K562 (cell line): ENCODE measurements around the gene MEIS1. TPM values are rescaled to one million over a fixed set of nuclear protein-coding genes. Genes with fewer than 3 reads are reported as not detected.
A peak's percentile ranks its signal among the peaks of the same experiment; 100 is the strongest.

Source experiments
- ATAC-seq: fragments of 200-7000 bp; cut with Tn5 transposase; 3 replicates; pipeline ENCODE4 v1.9.1; 2020; ENCODE audit warnings: moderate library complexity
- BruUV-seq: library from RNA; stranded (reverse); fragments of 400-500 nt; replicated peaks from 2 replicates; lab custom pipeline; 2021; lab: Mats Ljungman, UMichigan
- CTCF ChIA-PET: fragments of 300-600 bp; formaldehyde crosslinking; extraction: SDS; loops from one replicate; lab custom pipeline; 2021; ENCODE audit warnings: low intra/inter-chr PET ratio; lab: Yijun Ruan, JAX
- POLR2A ChIA-PET: fragments of 300-600, 350-650 bp; sonication (Branson Sonifier 250); formaldehyde crosslinking; extraction: SDS; loops from one replicate; lab custom pipeline; 2021; ENCODE audit warnings: antibody characterized with exemption, inconsistent platforms; lab: Yijun Ruan, JAX
- DNase-seq, 4 experiments: peaks; one replicate each; pipeline versions ENCODE4 v3.0.0 to v3.0.0-alpha.2; 2011 to 2018; ENCODE audit warnings: low spot score in 3 of 4, mixed read lengths in 3 of 4; ENCODE audit errors: extremely low read depth in 1 of 4
- FAIRE-seq: peaks from 2 replicates; lab custom pipeline; 2011; peaks lifted over from hg19 to GRCh38; lab: Jason Lieb, UNC
- H2AFZ ChIP-seq: 2 replicates; pipeline ENCODE4 v1.6.0; 2011; ENCODE audit warnings: low read depth, low read length, control low read depth, inconsistent platforms
- H3K27ac ChIP-seq: fragments of 200-600 bp; 3 replicates; pipeline ENCODE4 v1.8.0; 2011; ENCODE audit warnings: low read depth, mild to moderate bottlenecking, control low read depth, inconsistent platforms, low read length, moderate library complexity, mixed read lengths; ENCODE audit errors: extremely low read depth
- H3K27me3 ChIP-seq, 2 experiments: fragments of 300-600 bp in 1 of 2; 2 replicates in 1 of 2; 3 replicates in 1 of 2; pipeline versions ENCODE4 v1.6.0 to v1.8.0; 2011; ENCODE audit warnings: inconsistent platforms in 2 of 2, low read length in 2 of 2, mild to moderate bottlenecking in 1 of 2, mixed read lengths in 1 of 2, moderate library complexity in 1 of 2; ENCODE audit not compliant: control insufficient read depth in 2 of 2, insufficient read depth in 2 of 2
- H3K36me3 ChIP-seq: fragments of 300-600 bp; 3 replicates; pipeline ENCODE4 v1.8.0; 2011; ENCODE audit warnings: mild to moderate bottlenecking, low read length, inconsistent platforms; ENCODE audit not compliant: control insufficient read depth, insufficient read depth
- H3K4me1 ChIP-seq, 2 experiments: fragments of 200-600 bp in 1 of 2; replicated peaks in 1 of 2; 2 replicates in 1 of 2; 3 replicates in 1 of 2; pipeline versions ENCODE4 v1.5.1 to v1.8.0; 2011; ENCODE audit warnings: inconsistent platforms in 2 of 2, low read length in 2 of 2, mild to moderate bottlenecking in 1 of 2, mixed read lengths in 1 of 2, moderate library complexity in 1 of 2; ENCODE audit not compliant: control insufficient read depth in 2 of 2, insufficient read depth in 2 of 2
- H3K4me2 ChIP-seq: 2 replicates; pipeline ENCODE4 v1.6.1; 2011; ENCODE audit warnings: low read length, control low read depth, inconsistent platforms, mixed read lengths; ENCODE audit not compliant: insufficient read depth
- H3K4me3 ChIP-seq: fragments of 200-600 bp; sonication (generic), shearing (Covaris generic); 2 replicates; pipeline ENCODE4 v1.5.1; 2016; ENCODE audit warnings: control low read depth, inconsistent platforms
- H3K79me2 ChIP-seq: fragments of 200-600 bp; 3 replicates; pipeline ENCODE4 v1.8.0; 2011; ENCODE audit warnings: low read length, inconsistent platforms; ENCODE audit not compliant: control insufficient read depth, insufficient read depth
- H3K9ac ChIP-seq, 2 experiments: 2 replicates each; pipeline versions ENCODE4 v1.6.0 to v1.6.1; 2011; ENCODE audit warnings: low read depth in 2 of 2, low read length in 2 of 2, control low read depth in 1 of 2, inconsistent platforms in 1 of 2, mild to moderate bottlenecking in 1 of 2, mixed read lengths in 1 of 2; ENCODE audit not compliant: insufficient read depth in 1 of 2
- H3K9me1 ChIP-seq: one replicate; pipeline ENCODE4 v1.6.0; 2011; ENCODE audit warnings: inconsistent platforms, mild to moderate bottlenecking, low read length, moderate library complexity; ENCODE audit not compliant: control insufficient read depth, insufficient read depth
- H3K9me3 ChIP-seq: replicated peaks from 2 replicates; pipeline ENCODE4 v1.5.1; 2011; ENCODE audit warnings: low read depth, low read length, inconsistent platforms; ENCODE audit not compliant: control insufficient read depth, insufficient read depth
- H4K20me1 ChIP-seq: replicated peaks from 2 replicates; pipeline ENCODE4 v1.6.1; 2011; ENCODE audit warnings: low read length, inconsistent platforms, mixed read lengths; ENCODE audit not compliant: control insufficient read depth, insufficient read depth
- ARID1B ChIP-seq: fragments of 450-650 bp; IDR thresholded peaks from 2 replicates; pipeline ENCODE4 v1.6.1; 2016; ENCODE audit warnings: antibody characterized with exemption, mild to moderate bottlenecking, inconsistent platforms
- CBFA2T3 ChIP-seq: fragments of 450-650 bp; IDR thresholded peaks from 2 replicates; pipeline ENCODE4 v1.6.1; 2017
- L3MBTL2 ChIP-seq: fragments of 450-650 bp; IDR thresholded peaks from 2 replicates; pipeline ENCODE4 v1.6.1; 2016; ENCODE audit warnings: mild to moderate bottlenecking, moderate library complexity
- MEF2A ChIP-seq: IDR thresholded peaks from 2 replicates; pipeline ENCODE4 v1.6.1; 2011; ENCODE audit warnings: low read depth, mild to moderate bottlenecking, low read length, moderate library complexity; ENCODE audit not compliant: control insufficient read depth
- MEF2D ChIP-seq: conservative IDR thresholded peaks from 2 replicates; pipeline ENCODE4 v1.6.1; 2016; ENCODE audit warnings: low read depth, missing genetic modification characterization, missing compliant biosample characterization
- RFX1 ChIP-seq: fragments of 450-650 bp; IDR thresholded peaks from 2 replicates; pipeline ENCODE4 v1.6.1; 2016; ENCODE audit warnings: mild to moderate bottlenecking, moderate library complexity
- TCF3 ChIP-seq: sonication (generic); formaldehyde crosslinking; IDR thresholded peaks from 2 replicates; pipeline ENCODE4 v1.4.0; 2020; ENCODE audit warnings: mild to moderate bottlenecking, missing genetic modification reagents
- WGBS: fragments of 100-300 bp; shearing (Covaris generic); methylation state at CpG from one replicate; pipeline ENCODE4 v1.1.6; 2016; ENCODE audit warnings: low coverage, mixed read lengths; ENCODE audit not compliant: insufficient coverage; ENCODE audit errors: missing lambda C conversion rate; 5-methylcytosine and 5-hydroxymethylcytosine counted together
- in situ Hi-C: fragments of 300-500 bp; cut with MboI; formaldehyde crosslinking; loops from 4 replicates; pipeline ENCODE4 v1.15.0; 2018; ENCODE audit warnings: inconsistent platforms, mixed read lengths
- intact Hi-C: fragments of 100-400 bp; cut with micrococcal nuclease; formaldehyde crosslinking; loops from 2 replicates; pipeline ENCODE4 v1.14.2; 2022
- polyA plus RNA-seq, 8 experiments: library from polyadenylated mRNA; depleted of rRNA in 4 of 8; stranded (reverse) in 5 of 8; unstranded in 3 of 8; fragments of >200 nt; fragmentation: Nextera tagmentation in 2 of 8; fragmentation: Illumina TruSeq in 1 of 8; extraction: Ambion mirVana in 2 of 8; extraction: Trizol in 1 of 8; gene quantifications; 2 replicates each; pipeline versions ENCODE4 v1.2.1 to v1.2.3, GENCODE V29; 2011 to 2014; ENCODE audit warnings: inconsistent platforms in 1 of 8, missing spikeins in 1 of 8
- total RNA-seq, 7 experiments: library from RNA; depleted of rRNA in 6 of 7; stranded (reverse); fragments of >200 nt in 6 of 7; fragmentation: Illumina TruSeq in 2 of 7; extraction: Trizol in 2 of 7; gene quantifications; 2 replicates each; pipeline versions ENCODE4 v1.2.1 to v1.2.3, GENCODE V29; 2011 to 2021; ENCODE audit warnings: low replicate concordance in 1 of 7
- TF ChIP-seq, protein P1 (sequence below): fragments of 450-650 bp; formaldehyde crosslinking; IDR thresholded peaks from 2 replicates; pipeline ENCODE4 v1.4.0; 2020; ENCODE audit warnings: mild to moderate bottlenecking, moderate library complexity
- TF ChIP-seq, protein P2 (sequence below): IDR thresholded peaks from 2 replicates; pipeline ENCODE4 v1.6.1; 2012; ENCODE audit warnings: low read depth, low read length, improper control_type of control experiment, borderline replicate concordance

Gene MEIS1
- total and polyA plus RNA-seq, 9 of the 15 experiments (the other 6 are each of a cell fraction or from before 2014, with no cell fraction given), result 2.3 to 9.0 (median 5.9) TPM

DNA sequence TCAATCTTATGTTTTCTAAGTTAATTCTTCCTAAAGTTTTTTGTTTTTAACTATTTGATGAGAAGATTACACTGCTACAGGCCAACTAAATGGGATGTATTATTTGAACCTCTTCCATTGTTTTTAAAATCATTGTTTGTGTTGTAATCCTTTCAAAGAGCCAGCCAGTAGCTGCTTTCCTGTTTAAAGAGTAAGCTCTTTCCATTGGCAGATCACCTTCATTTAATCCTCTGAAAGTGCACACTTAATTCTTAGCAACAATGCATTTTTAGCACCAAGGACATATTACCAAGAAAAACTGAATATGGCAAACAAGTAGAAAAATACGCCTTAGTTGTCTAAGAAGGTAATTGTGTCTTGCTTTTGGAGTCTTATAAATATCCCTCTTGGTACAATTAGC lies 54.0 kb downstream of the MEIS1 start (continued):
- TF ChIP-seq RFX1, result no peak

DNA sequence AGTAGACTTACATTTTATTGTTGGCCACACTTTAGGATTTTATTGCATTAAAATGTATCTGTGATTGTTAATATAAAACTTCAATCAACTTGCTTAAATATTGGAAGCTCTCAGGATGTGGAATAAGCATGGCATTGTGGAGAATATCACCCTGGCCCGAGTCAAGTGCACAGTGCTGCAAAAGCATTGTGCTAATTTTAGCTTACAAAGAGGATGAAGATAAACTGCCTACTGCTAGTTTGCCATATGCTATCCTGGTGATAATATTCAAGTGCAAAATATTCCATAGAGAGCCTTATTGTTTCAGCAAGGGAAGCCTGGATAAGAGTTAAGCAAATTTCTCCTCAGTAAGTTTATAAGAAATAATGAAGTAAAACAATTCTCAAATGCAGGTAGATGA lies 54.5 kb downstream of the MEIS1 start:
- ATAC-seq (peak; percentile 61), FAIRE-seq (no peak), DNase-seq (peak in 1 of 4 experiments; percentile 35)
- Histone ChIP-seq H3K4me3 (no peak overlapping the region), H3K27ac (no peak overlapping the region; the same call in 2 of the 3 replicates), H3K79me2 (no peaks in the 10 kb centered on the region; the same call in 2 of the 3 replicates), H3K9me3 (no peaks in the 10 kb centered on the region), H3K9me1 (no peaks in the 10 kb centered on the region), H3K9ac (no peak overlapping the region), H3K27me3 (no peaks in the 10 kb centered on the region), H3K36me3 (no peaks in the 10 kb centered on the region; the same call in 2 of the 3 replicates), H2AFZ (no peak overlapping the region), H4K20me1 (no peaks in the 10 kb centered on the region), H3K4me2 (no peak overlapping the region; the same call in 1 of the 2 replicates), H3K4me1 (peaks cover 6 to 36% of the 10 kb centered on the region in 2 experiments; a peak in 4 of 5 replicates)
- intact Hi-C loops (no loop called here), in situ Hi-C loops (no loop called here)
- ChIA-PET POLR2A (interaction anchor here (2.1 kb wide), 1 partner anchor 10 kb away, joined by 7 read pairs; no protein-coding TSS in a partner anchor), CTCF (no interaction called here)
- BruUV-seq, result no TSS peak
- WGBS, result 0% methylated on average over 1 of the region's 1 CpG
- TF ChIP-seq L3MBTL2 (no peak), MEF2D (tag) (peak; percentile 63; the same call in 1 of the 2 replicates), CBFA2T3 (peak; percentile 41; the same call in 1 of the 2 replicates), TCF3 (CRISPR knock-in tag) (peak; percentile 57), ARID1B (0 out of 2 replicates have a peak, but pooled peaks have one; percentile 27), MEF2A (peak; percentile 83; the same call in 1 of the 2 replicates)
- TF ChIP-seq, protein P1, sequence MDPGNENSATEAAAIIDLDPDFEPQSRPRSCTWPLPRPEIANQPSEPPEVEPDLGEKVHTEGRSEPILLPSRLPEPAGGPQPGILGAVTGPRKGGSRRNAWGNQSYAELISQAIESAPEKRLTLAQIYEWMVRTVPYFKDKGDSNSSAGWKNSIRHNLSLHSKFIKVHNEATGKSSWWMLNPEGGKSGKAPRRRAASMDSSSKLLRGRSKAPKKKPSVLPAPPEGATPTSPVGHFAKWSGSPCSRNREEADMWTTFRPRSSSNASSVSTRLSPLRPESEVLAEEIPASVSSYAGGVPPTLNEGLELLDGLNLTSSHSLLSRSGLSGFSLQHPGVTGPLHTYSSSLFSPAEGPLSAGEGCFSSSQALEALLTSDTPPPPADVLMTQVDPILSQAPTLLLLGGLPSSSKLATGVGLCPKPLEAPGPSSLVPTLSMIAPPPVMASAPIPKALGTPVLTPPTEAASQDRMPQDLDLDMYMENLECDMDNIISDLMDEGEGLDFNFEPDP (CRISPR knock-in tag), result no peak
- TF ChIP-seq, protein P2, sequence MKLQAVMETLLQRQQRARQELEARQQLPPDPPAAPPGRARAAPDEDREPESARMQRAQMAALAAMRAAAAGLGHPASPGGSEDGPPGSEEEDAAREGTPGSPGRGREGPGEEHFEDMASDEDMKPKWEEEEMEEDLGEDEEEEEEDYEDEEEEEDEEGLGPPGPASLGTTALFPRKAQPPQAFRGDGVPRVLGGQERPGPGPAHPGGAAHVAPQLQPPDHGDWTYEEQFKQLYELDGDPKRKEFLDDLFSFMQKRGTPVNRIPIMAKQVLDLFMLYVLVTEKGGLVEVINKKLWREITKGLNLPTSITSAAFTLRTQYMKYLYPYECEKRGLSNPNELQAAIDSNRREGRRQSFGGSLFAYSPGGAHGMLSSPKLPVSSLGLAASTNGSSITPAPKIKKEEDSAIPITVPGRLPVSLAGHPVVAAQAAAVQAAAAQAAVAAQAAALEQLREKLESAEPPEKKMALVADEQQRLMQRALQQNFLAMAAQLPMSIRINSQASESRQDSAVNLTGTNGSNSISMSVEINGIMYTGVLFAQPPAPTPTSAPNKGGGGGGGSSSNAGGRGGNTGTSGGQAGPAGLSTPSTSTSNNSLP, result no peak
